ENCODE measurements around the gene SPATA12.
"Not testable (repeated sequence)": the region's sequence is repeated elsewhere in the genome, so short reads cannot be mapped to it uniquely, and the experiment has no call there.

SPATA12 gene

GRCh38 chr3:57081173-57081572, 20.7 kb downstream of the SPATA12 start:
- no peak for DNase-seq (ENCODE audit: low read depth in 2 of 3, low spot score in 2 of 3)

GRCh38 chr3:57082481-57082880, 22.0 kb downstream of the SPATA12 start:
- DNase-seq (ENCODE audit: low read depth in 2 of 3, low spot score in 2 of 3), result no peak

GRCh38 chr3:57083266-57083995, 23.0 kb downstream of the SPATA12 start:
- not testable (repeated sequence) for DNase-seq (ENCODE audit: low read depth in 2 of 3, low spot score in 2 of 3)

GRCh38 chr3:57085211-57085610, 24.7 kb downstream of the SPATA12 start:
- DNase-seq (ENCODE audit: low read depth in 2 of 3, low spot score in 2 of 3), result no peak

- DNase-seq (ENCODE audit: low read depth in 2 of 3, low spot score in 2 of 3), result no peak
These were observed 25.7 kb downstream of the SPATA12 start for GRCh38 chr3:57086201-57086600.

- DNase-seq (ENCODE audit: low read depth in 2 of 3, low spot score in 2 of 3), result no peak
These were observed 27.1 kb downstream of the SPATA12 start for GRCh38 chr3:57087361-57088092.

- DNase-seq (ENCODE audit: low read depth in 2 of 3, low spot score in 2 of 3), result no peak
These were observed 28.0 kb downstream of the SPATA12 start for GRCh38 chr3:57088503-57088902.

GRCh38 chr3:57089043-57089442, 28.6 kb downstream of the SPATA12 start:
- DNase-seq (ENCODE audit: low read depth in 2 of 3, low spot score in 2 of 3), result no peak

- no peak for DNase-seq (ENCODE audit: low read depth in 2 of 3, low spot score in 2 of 3)
These were observed 31.2 kb downstream of the SPATA12 start for GRCh38 chr3:57091521-57092273.

- DNase-seq (ENCODE audit: low read depth in 2 of 3, low spot score in 2 of 3), result no peak
These were observed 33.0 kb downstream of the SPATA12 start for GRCh38 chr3:57093489-57093888.

GRCh38 chr3:57093971-57094535, 33.6 kb downstream of the SPATA12 start:
- no peak for DNase-seq (ENCODE audit: low read depth in 2 of 3, low spot score in 2 of 3)

- no peak for DNase-seq (ENCODE audit: low read depth in 2 of 3, low spot score in 2 of 3)
These were observed 34.1 kb downstream of the SPATA12 start for GRCh38 chr3:57094575-57094974.

- DNase-seq (ENCODE audit: low read depth in 2 of 3, low spot score in 2 of 3), result no peak
These were observed 34.9 kb downstream of the SPATA12 start for GRCh38 chr3:57095363-57095762.

- DNase-seq (ENCODE audit: low read depth in 2 of 3, low spot score in 2 of 3), result no peak
These were observed 37.1 kb downstream of the SPATA12 start for GRCh38 chr3:57097536-57097935.

GRCh38 chr3:57098418-57099310, 38.2 kb downstream of the SPATA12 start:
- DNase-seq (ENCODE audit: low read depth in 2 of 3, low spot score in 2 of 3), result no peak

- DNase-seq (ENCODE audit: low read depth in 2 of 3, low spot score in 2 of 3), result peak; percentile 14 to 45 (median 16)
These were observed 39.7 kb downstream of the SPATA12 start for GRCh38 chr3:57100046-57100695.

- DNase-seq (ENCODE audit: low read depth in 2 of 3, low spot score in 2 of 3), result no peak
These were observed 45.1 kb downstream of the SPATA12 start for GRCh38 chr3:57105585-57105984.

- no peak for DNase-seq (ENCODE audit: low read depth in 2 of 3, low spot score in 2 of 3)
These were observed 48.2 kb downstream of the SPATA12 start for GRCh38 chr3:57108684-57109083.

- no peak for DNase-seq (ENCODE audit: low read depth in 2 of 3, low spot score in 2 of 3)
These were observed 49.2 kb downstream of the SPATA12 start for GRCh38 chr3:57109437-57110199.
